ENCODE measurements around the gene COL6A1. TPM values are rescaled to one million over a fixed set of nuclear protein-coding genes. Genes with fewer than 3 reads are reported as not detected.

The COL6A1 gene
- total RNA-seq, 2 donors from 2014 or later = 606 to 689 TPM

DNA sequence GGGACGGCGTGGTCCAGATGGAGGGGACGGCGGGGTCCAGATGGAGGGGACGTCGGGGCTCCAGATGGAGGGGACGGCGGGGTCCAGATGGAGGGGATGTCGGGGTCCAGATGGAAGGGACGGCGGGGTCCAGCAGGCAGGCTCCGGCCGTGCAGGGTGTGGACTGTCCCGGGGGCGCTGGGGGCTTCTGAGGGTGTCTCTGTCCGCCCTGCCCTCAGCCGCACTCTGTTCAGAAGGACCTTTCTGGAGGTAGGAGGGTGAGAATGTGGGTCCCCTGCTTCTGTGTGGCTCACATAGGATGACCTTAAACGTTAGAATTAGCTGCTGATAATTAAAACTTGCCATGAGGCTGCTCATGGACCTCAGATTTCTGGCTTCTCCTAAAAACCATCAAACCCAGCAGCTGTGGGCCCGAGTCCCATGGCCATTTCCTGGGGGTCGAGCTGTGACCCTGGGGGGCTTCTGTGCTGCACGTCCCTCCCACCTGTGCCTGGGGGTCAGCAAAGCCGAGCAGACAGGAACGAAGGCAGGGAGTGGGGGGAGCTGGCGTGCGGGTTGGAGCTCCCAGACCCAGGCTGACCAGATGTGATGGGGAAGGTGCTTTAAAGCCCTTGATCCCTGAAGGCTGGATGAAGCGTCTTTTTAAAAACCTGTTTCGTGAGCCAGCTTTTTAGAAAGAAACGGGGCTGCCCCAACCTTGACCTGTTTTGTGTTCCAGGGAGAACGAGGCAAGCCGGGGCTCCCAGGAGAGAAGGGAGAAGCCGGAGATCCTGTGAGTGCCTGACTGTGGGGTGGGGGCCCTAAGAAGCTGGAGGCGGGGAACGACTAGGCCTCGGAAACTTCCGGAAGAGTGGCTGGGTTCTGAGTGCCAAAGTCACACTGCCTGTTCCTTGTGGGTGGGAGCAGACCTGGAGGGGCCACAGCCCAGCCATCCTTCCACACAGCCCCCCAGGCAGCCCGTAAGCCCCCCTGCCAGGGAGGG lies 7.1 kb downstream of the COL6A1 start:
- DNase-seq (ENCODE audit: low spot score) = peak; percentile 68
- intact Hi-C loops (cut with DNase I) = no loop called here

DNA sequence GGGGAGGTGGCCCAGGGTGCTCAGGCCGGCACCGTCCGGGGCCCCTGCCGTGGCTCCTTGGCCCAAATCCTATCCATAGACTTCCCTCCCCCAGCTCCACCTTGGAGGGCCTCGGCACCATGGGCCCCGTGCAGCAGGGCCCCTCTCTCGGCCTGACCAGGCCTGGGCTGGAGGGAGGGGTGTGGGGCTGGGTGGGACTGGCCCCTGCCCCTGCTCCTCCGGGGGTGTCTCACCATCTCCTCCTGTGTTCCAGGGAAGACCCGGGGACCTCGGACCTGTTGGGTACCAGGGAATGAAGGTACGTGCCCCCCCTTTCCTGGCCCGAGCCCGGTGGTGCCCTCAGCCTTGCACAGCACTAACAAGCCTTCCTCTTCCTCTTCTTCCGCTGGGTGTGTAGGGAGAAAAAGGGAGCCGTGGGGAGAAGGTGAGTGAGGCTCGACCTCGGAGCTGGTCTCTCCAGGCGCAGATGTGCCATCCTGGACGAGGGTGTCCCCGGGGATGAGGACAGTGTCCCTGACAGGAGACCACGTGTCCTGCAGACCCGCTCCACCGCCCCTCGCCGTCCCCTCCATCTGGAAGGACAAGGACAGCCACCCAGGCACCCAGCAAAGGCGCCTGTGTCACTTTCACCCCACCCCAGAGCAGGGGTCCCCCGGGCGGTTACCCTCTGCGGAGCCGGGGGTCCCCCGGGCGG lies 7.9 kb downstream of the COL6A1 start:
- DNase-seq (ENCODE audit: low spot score) = peak; percentile 82
- intact Hi-C loops (cut with DNase I) = loop anchor here (5.0 kb wide), 2 partner anchors 108 to 128 kb away; partner anchors contain the start of gene COL6A2 (in 1 of the 2)

DNA sequence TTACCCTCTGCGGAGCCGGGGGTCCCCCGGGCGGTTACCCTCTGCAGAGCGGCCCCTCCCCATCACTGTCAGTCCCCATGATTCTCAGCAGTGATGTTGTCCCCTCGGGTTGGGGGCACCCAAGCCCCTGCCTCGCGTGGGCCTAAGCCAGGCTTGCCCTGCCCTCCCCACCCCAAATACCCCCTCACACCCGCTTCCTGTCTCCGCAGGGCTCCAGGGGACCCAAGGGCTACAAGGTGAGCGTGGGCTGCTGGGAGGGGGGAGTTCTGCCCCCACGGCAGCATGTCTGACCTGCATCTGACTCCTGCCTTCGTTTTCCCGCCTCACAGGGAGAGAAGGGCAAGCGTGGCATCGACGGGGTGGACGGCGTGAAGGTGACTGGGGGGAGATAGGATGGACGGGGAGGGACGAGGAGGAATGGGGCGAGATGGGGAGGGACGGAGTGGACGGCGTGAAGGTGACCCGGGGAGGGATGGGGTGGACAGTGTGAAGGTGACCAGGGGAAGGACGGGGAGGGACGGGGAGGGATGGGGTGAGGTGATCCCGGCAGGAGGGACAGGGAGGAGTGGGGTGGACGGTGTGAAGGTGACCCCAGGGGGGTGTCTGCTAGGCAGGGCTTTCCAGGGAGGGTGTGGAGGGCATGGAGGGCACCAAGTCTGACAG lies 8.6 kb downstream of the COL6A1 start:
- intact Hi-C loops (cut with DNase I) = loop anchor here (5.0 kb wide), 2 partner anchors 107 to 127 kb away; partner anchors contain the start of gene COL6A2 (in 1 of the 2)
- DNase-seq (ENCODE audit: low spot score) = peak; percentile 84

DNA sequence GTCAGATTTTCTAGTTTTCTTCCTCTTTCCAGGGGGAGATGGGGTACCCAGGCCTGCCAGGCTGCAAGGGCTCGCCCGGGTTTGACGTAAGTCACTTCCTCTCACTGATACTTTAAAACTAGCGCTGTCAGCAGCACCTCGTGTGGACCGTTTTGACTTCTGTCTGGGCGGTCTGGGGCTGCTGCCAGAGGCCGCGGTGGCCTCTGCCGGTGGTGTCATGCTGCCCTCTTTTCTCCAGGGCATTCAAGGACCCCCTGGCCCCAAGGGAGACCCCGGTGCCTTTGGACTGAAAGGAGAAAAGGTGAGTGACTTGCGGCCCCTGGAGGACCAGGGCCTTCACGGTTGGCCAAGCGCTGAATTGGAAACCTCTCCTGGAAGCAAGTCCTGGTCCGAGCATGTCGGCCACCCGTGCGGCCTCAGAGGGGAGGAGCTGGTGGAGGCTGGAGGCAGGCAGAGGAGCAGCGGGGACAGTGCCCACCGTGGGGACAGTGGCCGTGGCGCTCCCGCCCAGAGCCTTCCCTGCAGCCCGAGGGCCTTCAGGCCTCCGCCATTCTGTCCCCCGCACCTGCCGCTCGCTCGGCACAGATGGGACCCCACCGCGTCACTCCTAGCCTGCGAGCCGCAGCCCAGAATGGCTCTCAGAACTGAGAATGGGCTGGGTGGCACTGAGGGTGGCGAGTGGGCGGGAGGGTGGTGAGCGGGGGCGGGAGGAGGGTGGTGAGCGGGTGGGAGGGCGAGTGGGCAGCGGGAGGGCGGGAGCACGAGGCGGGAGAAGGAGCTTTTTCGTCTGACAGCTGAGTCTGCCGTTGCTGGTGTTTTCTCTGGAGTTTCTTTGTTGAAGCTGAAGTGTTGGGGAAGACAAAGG lies 9.4 kb downstream of the COL6A1 start:
- peak; percentile 73 for DNase-seq (ENCODE audit: low spot score)
- intact Hi-C loops (cut with DNase I) = loop anchor here (5.0 kb wide), 2 partner anchors 106 to 126 kb away; partner anchors contain the start of gene COL6A2 (in 1 of the 2)

DNA sequence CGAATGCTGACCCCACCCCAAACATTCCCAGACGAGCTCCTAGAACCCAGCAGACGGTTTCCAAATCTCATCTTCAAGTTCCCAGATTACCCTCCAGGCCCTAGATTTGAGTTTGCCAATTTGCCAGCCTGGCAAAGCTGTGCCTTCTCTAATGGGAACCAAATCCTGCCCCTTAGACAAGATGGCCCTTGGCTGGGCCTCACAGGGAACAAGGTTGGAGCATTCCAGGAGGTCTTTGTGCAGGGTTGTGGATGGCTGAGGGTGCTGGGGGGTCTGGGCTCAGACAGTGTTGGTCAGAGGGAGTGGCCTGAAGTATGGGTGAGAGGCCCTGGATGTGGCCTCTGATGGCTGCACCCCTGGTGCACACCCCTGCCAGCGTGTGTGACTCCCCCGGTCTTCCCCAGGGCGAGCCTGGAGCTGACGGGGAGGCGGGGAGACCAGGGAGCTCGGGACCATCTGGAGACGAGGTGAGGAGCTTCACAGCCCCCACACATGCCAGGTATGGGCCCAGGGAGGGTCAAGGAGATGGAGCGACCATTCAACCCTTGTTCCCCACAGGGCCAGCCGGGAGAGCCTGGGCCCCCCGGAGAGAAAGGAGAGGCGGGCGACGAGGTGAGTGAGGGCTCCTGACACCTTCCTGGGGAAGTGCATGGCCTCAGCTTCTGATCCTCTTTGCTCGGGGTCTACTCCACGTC lies 10.2 kb downstream of the COL6A1 start:
- DNase-seq (ENCODE audit: low spot score) = no peak

DNA sequence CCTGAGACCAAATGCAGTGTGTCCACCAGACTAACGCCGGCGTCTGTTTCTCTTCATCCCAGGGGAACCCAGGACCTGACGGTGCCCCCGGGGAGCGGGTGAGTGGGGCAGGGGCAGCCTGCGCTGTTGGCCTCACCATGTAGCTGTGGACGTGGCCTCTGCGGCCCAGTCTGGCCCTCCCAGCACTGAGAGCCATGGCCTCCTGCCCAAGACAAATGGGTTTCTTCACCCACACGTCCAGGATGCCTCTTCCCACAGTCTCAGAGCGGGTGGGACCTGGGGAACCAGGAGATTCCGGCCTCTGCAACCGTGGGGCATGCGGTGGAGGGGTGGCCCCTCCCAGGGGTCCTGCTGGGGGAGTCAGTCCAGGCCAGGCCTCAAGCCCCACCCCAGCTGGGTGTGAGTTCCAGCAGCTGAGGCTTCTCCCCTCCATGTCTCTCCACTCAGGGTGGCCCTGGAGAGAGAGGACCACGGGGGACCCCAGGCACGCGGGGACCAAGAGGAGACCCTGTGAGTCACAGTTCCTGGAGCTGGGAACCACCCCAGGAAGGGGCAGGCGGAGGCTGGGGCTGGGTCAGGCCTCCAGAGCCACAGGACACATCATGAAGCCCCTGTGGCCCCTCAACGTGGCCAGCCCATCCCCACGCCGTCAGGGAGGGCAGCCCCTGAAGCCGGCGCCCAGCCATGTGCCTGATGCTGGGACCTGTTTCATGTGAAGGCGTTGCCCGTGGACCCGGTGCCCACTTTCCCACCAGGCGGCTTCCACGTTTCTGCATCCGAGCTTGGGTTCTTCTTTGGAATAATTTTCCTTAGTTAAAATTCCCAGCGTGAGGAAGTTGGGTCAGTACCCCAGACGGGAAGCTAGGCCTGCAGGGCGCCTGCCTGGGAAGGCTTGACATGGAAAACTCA lies 11.0 kb downstream of the COL6A1 start:
- intact Hi-C loops (cut with DNase I) = loop anchor here (1.0 to 5.0 kb wide), 3 partner anchors 20 to 125 kb away; partner anchors contain the start of gene COL6A2 (in 1 of the 2)
- peak; percentile 82 for DNase-seq (ENCODE audit: low spot score)

More for the DNA sequence above, 10.2 kb downstream of the COL6A1 start:
- intact Hi-C loops (cut with DNase I) = loop anchor here (5.0 kb wide), 2 partner anchors 106 to 126 kb away; partner anchors contain the start of gene COL6A2 (in 1 of the 2)

DNA sequence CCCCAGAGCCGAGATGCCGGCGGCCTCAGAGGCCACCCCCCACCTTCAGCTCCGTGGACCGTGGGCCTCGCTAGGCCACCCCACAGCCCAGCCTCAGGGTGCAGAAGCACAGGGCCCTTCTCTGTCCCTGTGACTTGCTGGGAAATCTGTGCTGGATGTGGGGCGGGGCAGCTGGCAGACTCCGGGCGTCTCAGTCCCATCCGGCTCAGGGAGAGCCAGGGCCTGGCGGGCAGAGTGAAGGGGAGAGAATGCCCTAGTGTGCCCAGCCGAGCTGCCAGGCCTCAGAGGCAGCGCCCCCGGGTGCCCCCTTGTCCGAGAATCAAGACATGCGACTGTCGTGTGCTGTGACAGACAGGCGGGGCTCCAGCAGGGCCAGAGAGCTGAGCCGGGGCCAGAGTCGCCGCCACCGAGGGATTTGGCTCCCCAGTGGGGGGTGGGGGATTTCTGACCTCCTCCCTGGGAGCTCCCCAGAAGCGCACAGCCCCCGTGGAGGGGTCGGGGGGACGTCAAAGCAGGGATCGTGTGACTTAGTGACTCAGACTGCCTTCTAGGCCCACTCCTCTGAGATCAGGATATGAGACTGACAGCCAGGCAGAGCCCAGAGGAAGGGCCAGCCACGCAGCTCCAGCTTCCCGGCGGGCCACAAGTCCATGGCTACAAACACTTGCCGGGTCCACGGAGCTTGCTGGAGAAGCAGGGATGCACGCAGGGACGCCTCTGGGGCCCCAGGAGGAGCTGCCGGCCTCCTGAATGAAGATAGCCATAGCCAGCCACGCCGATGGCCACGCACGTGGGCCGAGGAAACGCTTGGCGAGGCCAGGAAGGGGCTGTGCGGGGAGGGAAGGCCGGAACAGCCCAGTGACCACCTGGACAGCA lies 11.9 kb downstream of the COL6A1 start:
- peak; percentile 88 for DNase-seq (ENCODE audit: low spot score)
- intact Hi-C loops (cut with DNase I) = loop anchor here (1.0 to 5.0 kb wide), 3 partner anchors 21 to 124 kb away; partner anchors contain the start of gene COL6A2 (in 1 of the 2)

DNA sequence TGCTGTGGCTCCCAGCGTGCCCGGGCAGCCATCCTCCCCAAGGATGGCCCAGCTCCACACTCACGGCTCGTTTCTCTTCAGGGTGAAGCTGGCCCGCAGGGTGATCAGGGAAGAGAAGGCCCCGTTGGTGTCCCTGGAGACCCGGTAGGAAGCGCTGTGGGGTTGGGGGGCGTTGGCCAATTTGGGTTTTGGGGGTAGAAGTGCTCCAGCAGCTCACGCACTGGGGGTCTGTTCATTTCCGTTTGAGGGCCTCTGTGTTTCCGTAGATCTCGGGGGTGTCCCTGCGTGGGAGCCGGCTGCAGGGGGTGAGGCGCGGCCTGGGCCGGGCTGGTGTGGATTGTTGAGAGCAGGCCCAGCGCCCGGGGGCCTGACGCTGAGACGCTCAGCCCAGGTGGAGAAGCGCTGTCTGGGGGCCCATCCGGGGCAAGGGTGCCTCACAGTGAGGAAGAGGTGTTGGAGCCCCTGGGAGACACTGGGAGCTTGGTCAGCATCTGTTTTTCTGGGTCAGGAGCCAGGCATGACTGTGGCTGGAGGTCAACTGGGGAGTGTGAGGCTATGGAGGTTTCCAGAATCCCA lies 12.6 kb downstream of the COL6A1 start:
- peak; percentile 75 for DNase-seq (ENCODE audit: low spot score)
- intact Hi-C loops (cut with DNase I) = loop anchor here (5.0 kb wide), 2 partner anchors 103 to 123 kb away; partner anchors contain the start of gene COL6A2 (in 1 of the 2)

DNA sequence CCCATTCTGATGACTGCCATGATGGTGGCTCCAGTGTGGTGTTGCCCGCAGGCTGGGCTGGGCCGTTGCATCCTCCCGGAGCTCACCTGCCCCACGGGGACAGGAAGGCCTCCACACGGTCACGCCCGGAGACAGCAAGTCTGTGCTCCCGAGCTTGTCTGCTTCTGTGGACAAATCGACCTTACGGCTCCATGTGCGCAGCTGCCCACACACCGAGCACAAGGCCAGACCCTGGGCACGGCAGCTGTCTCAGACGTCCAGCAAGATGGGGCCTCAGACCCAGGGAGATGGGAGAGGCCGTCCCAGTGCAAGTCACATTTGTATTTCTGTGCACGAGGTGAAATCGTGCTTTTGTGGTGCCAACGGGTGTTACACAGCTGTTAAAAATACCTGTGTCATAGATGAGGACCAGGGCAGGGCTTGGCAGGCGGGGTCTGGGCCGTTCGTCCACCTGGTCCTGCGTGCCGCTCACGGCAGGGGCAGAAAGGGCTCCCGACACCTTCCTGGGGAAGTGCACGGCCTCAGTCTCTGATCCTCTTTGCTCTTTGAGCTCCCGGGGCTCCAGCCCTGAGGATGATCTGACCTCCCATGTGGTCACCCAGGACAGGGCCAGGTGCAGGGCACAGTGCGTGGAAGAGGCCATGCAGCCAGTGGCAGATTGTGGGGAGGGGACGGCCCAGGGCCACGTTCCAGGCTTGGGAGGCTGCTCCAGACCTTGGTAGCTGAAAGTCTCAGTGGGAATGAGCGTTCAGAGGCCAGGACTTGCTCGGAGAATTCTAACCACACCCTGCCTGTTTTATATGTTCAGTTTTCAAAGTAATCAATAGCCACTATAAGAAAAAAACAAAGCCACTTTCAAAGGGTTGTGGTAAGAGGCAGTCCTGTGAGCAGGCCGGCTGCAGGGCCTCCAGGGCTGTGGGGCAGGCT lies 13.5 kb downstream of the COL6A1 start:
- peak; percentile 78 for DNase-seq (ENCODE audit: low spot score)
- intact Hi-C loops (cut with DNase I) = loop anchor here (5.0 kb wide), 2 partner anchors 102 to 122 kb away; partner anchors contain the start of gene COL6A2 (in 1 of the 2)

DNA sequence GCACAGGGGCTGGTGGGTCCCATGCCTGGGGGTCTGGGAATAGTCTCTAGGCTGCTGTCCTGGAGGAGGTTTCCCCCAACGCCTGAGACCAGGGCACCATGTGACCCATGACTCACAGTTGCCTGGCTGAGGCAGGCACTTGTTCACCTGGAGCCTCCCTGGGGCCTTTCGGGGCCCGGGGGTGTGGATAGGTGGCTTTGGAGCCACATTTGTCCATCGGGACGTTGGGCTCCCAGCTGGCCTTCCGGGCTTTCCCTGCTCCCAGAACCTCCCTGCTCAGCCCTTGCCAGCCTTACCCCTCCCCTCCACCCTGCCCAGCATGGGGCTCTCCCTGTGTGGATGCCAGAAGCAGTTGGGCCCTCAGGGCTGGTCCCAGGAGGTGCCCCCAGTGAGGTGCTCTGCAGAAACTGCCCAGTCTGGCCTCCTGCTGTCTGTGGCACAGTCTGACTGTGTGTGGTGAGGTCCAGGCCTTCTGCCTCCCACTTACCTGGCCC lies 14.2 kb downstream of the COL6A1 start:
- intact Hi-C loops (cut with DNase I) = no loop called here

DNA sequence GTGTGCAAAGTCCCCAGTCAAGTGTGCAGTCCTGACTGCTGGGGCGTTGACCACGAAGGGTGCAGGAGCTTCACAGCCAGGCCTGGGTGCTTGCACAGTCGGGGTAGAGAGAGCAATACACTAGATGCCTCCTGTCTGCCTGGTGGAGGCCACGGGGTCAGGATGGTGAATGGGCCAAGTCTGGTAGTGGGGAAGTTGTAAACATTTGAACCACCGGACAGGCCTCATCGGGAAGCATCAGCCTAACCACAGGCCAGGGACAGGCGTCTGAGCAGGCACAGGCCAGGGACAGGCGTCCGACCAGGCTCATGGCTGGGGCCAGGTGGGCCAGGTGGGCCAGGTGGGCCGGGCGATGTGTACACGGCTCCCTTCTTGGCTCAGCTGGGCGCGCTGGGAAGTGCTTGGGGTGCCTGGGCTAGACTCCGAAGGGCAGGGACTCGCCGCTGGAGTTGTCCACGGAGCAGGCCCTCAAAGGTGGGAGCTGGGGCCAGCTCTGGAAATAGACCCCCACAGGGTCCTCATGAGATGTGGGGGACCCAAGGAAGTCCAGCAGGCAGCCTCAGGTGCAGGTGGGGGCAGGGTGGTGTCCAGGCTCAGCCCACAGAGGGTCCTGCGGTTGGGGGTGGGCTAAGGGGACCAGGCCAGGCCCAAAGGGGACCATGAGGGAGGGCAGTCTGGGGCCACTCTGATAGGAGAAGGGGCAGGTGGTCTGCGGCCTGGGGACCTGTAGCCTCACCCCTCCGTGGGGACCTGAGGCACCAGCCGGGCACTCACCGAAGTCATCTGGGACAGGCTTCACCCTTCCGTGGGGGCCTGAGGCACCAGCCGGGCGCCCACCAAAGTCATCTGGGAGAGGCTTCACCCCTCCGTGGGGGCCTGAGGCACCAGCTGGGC lies 15.0 kb downstream of the COL6A1 start:
- DNase-seq (ENCODE audit: low spot score) = peak; percentile 75
- intact Hi-C loops (cut with DNase I) = no loop called here

More for the DNA sequence above, 14.2 kb downstream of the COL6A1 start:
- peak; percentile 76 for DNase-seq (ENCODE audit: low spot score)

DNA sequence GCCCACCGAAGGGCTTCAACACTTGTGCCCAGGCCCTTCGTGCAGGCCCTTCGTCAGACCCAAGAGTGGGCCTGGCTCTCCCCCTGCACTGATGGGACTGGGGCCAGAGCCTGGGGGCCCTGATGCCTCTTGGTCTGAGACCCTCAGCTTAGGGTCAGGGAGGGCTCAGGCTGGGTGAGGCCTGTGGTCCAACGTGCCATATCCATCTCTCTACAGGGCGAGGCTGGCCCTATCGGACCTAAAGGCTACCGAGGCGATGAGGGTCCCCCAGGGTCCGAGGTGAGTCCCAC lies 15.6 kb downstream of the COL6A1 start:
- intact Hi-C loops (cut with DNase I) = no loop called here

More for the DNA sequence above, 15.6 kb downstream of the COL6A1 start:
- no peak for DNase-seq (ENCODE audit: low spot score)
